CD14-positive monocyte (primary cell): ENCODE measurements around the gene TMUB1. TPM values are rescaled to one million over a fixed set of nuclear protein-coding genes. Genes with fewer than 3 reads are reported as not detected.

ENCODE experiments used
- DNase-seq, 3 donors: peaks; one replicate each; pipeline ENCODE4 v3.0.0-alpha.2; 2011 to 2022
- H2AFZ ChIP-seq: 2 replicates; pipeline ENCODE4 v1.6.0; 2012; ENCODE audit warnings: mild to moderate bottlenecking, low read depth, low read length, inconsistent platforms; ENCODE audit not compliant: insufficient read depth, poor library complexity, severe bottlenecking
- H3K27ac ChIP-seq, 2 donors: 1 replicate in 1 of 2; 2 replicates in 1 of 2; pipeline ENCODE4 v1.5.1; 2012 to 2013; ENCODE audit warnings: low read length in 2 of 2, control low read depth in 1 of 2, inconsistent platforms in 1 of 2, low read depth in 1 of 2, mild to moderate bottlenecking in 1 of 2
- H3K27me3 ChIP-seq, 2 donors: one replicate each; pipeline versions ENCODE4 v1.6.0 to v1.6.1; 2011 to 2013; ENCODE audit warnings: low read length in 2 of 2; ENCODE audit not compliant: control insufficient read depth in 2 of 2, insufficient read depth in 2 of 2
- H3K36me3 ChIP-seq, 2 donors: replicated peaks in 1 of 2; 1 replicate in 1 of 2; 2 replicates in 1 of 2; pipeline versions ENCODE4 v1.5.1 to v1.6.1; 2012 to 2013; ENCODE audit warnings: low read length in 2 of 2, control low read depth in 1 of 2, inconsistent platforms in 1 of 2, mild to moderate bottlenecking in 1 of 2; ENCODE audit not compliant: insufficient read depth in 2 of 2, control insufficient read depth in 1 of 2
- H3K4me1 ChIP-seq, 2 donors: 1 replicate in 1 of 2; 2 replicates in 1 of 2; pipeline versions ENCODE4 v1.5.1 to v1.6.1; 2012 to 2013; ENCODE audit warnings: low read length in 2 of 2, control low read depth in 1 of 2, inconsistent platforms in 1 of 2, mild to moderate bottlenecking in 1 of 2, moderate library complexity in 1 of 2; ENCODE audit not compliant: insufficient read depth in 2 of 2, control insufficient read depth in 1 of 2
- H3K4me2 ChIP-seq: replicated peaks from 2 replicates; pipeline ENCODE3; 2012; ENCODE audit warnings: low read length, moderate library complexity, mild to moderate bottlenecking; ENCODE audit not compliant: poor library complexity, severe bottlenecking; ENCODE audit errors: extremely low read depth
- H3K4me3 ChIP-seq, 3 experiments: fragments of 200-600 bp in 1 of 3; sonication (generic) in 1 of 3; replicated peaks in 1 of 3; 1 replicate in 2 of 3; 2 replicates in 1 of 3; pipeline ENCODE4 v1.5.1; 2011 to 2013; ENCODE audit warnings: low read length in 3 of 3, mild to moderate bottlenecking in 3 of 3, control low read depth in 2 of 3, low read depth in 2 of 3, inconsistent platforms in 1 of 3, moderate library complexity in 1 of 3
- H3K79me2 ChIP-seq: 2 replicates; pipeline ENCODE4 v1.6.0; 2012; ENCODE audit warnings: mild to moderate bottlenecking, control low read depth, inconsistent platforms, low read length, moderate library complexity; ENCODE audit not compliant: insufficient read depth
- H3K9ac ChIP-seq: 2 replicates; pipeline ENCODE4 v1.6.0; 2017; ENCODE audit warnings: low read length, mild to moderate bottlenecking; ENCODE audit not compliant: insufficient read depth, poor library complexity, severe bottlenecking
- H3K9me3 ChIP-seq, 2 donors: replicated peaks in 1 of 2; 1 replicate in 1 of 2; 2 replicates in 1 of 2; pipeline versions ENCODE4 v1.5.1 to v1.6.1; 2012 to 2013; ENCODE audit warnings: low read length in 2 of 2, control low read depth in 1 of 2; ENCODE audit not compliant: control insufficient read depth in 1 of 2, insufficient read depth in 1 of 2
- H4K20me1 ChIP-seq: 2 replicates; pipeline ENCODE4 v1.6.0; 2012; ENCODE audit warnings: mild to moderate bottlenecking, low read length, control low read depth, moderate library complexity; ENCODE audit not compliant: insufficient read depth
- H3K27ac Mint-ChIP-seq, 7 donors: one replicate each; pipeline ENCODE4 v1.8.0; 2020; ENCODE audit warnings: mild to moderate bottlenecking in 7 of 7, mixed read lengths in 7 of 7, moderate library complexity in 6 of 7, inconsistent platforms in 2 of 7
- H3K27me3 Mint-ChIP-seq, 3 donors: one replicate each; pipeline ENCODE4 v1.8.0; 2021 to 2022; ENCODE audit warnings: low read depth in 3 of 3, mild to moderate bottlenecking in 3 of 3, mixed read lengths in 3 of 3, moderate library complexity in 3 of 3, inconsistent platforms in 1 of 3
- H3K36me3 Mint-ChIP-seq, 2 donors: one replicate each; pipeline ENCODE4 v1.8.0; 2020; ENCODE audit warnings: mixed read lengths in 2 of 2, inconsistent platforms in 1 of 2, mild to moderate bottlenecking in 1 of 2
- H3K4me1 Mint-ChIP-seq: one replicate; pipeline ENCODE4 v1.8.0; 2020; ENCODE audit warnings: mild to moderate bottlenecking, mixed read lengths
- H3K4me3 Mint-ChIP-seq, 2 donors: one replicate each; pipeline ENCODE4 v1.8.0; 2020; ENCODE audit warnings: mild to moderate bottlenecking in 2 of 2, mixed read lengths in 2 of 2, moderate library complexity in 1 of 2
- H3K9me3 Mint-ChIP-seq, 7 donors: one replicate each; pipeline ENCODE4 v1.8.0; 2020 to 2022; ENCODE audit warnings: mixed read lengths in 7 of 7, mild to moderate bottlenecking in 6 of 7, moderate library complexity in 6 of 7, inconsistent platforms in 2 of 7
- CTCF ChIP-seq: fragments of 200-600 bp; IDR thresholded peaks from one replicate; pipeline ENCODE4 v1.8.0; 2022; ENCODE audit warnings: antibody characterized with exemption, mild to moderate bottlenecking
- WGBS: methylation state at CpG from one replicate; pipeline ENCODE4 v1.1.5; 2013; ENCODE audit warnings: missing lambda C conversion rate; ENCODE audit not compliant: insufficient coverage; 5-methylcytosine and 5-hydroxymethylcytosine counted together
- intact Hi-C, 2 donors: fragments of 100-400 bp; cut with micrococcal nuclease; formaldehyde crosslinking; loops; one replicate each; pipeline versions ENCODE4 v1.15.0 to v1.15.1; 2023
- polyA plus RNA-seq, 3 donors: library from polyadenylated mRNA; depleted of rRNA in 1 of 3; unstranded in 2 of 3; stranded (reverse) in 1 of 3; fragments of 300-500 nt in 2 of 3; fragments of >200 nt in 1 of 3; fragmentation: Illumina TruSeq in 2 of 3; gene quantifications; 1 replicate in 2 of 3; 2 replicates in 1 of 3; pipeline ENCODE4 v1.2.3, GENCODE V29; 2012 to 2021

Gene TMUB1
- polyA plus RNA-seq, 3 donors, result 17.4 to 28.2 (median 19.8) TPM

DNA sequence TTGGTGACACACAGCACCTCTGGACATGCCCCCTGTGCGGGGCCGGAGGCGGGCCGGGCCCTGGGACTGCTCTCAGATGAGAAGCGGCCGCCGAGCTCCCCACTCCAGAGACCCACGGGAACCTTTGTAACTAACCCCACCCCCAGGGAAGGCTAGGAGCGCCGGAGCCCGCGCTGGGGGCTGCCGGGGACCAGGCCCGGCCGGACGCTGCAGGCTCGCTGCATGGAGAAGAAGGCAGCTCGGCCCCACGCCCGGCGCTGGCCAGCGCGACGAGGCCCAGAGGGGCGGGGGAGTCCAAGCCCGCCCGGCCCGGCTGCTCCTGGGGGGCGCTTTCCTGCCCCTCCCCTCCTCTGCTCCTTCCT, 39.5 kb upstream of the TMUB1 start:
- H3K36me3 Mint-ChIP-seq, result peaks cover 70% of the 10 kb centered on the region in 2 donors
- intact Hi-C loops, result loop anchor here (5.0 kb wide), 2 partner anchors 50 to 180 kb away; no protein-coding TSS in a partner anchor
- no peaks in the 10 kb centered on the region for H3K9me3 ChIP-seq
- H3K27ac Mint-ChIP-seq, result no peak overlapping the region
- 94% methylated on average over 14 of the region's 29 CpGs for WGBS
- H3K4me3 ChIP-seq, result no peak overlapping the region
- peaks cover 0 to 2% (median 0%) of the 10 kb centered on the region in 7 donors for H3K9me3 Mint-ChIP-seq
- no peak overlapping the region for H3K4me3 Mint-ChIP-seq
- H3K4me1 Mint-ChIP-seq, result no peaks in the 10 kb centered on the region
- no peak for DNase-seq
- no peak overlapping the region for H3K27ac ChIP-seq
- peaks cover 84% of the 10 kb centered on the region for H4K20me1 ChIP-seq
- no peak for TF ChIP-seq CTCF
- H3K9ac ChIP-seq, result no peak overlapping the region
- no peaks in the 10 kb centered on the region for H3K27me3 ChIP-seq
- H3K4me2 ChIP-seq, result no peak overlapping the region
- peaks cover 54 to 87% of the 10 kb centered on the region in 2 donors for H3K36me3 ChIP-seq
- H3K27me3 Mint-ChIP-seq, result peaks cover 2 to 15% (median 3%) of the 10 kb centered on the region in 3 donors
- H3K4me1 ChIP-seq, result no peaks in the 10 kb centered on the region
- no peak overlapping the region for H2AFZ ChIP-seq
- no peaks in the 10 kb centered on the region for H3K79me2 ChIP-seq

DNA sequence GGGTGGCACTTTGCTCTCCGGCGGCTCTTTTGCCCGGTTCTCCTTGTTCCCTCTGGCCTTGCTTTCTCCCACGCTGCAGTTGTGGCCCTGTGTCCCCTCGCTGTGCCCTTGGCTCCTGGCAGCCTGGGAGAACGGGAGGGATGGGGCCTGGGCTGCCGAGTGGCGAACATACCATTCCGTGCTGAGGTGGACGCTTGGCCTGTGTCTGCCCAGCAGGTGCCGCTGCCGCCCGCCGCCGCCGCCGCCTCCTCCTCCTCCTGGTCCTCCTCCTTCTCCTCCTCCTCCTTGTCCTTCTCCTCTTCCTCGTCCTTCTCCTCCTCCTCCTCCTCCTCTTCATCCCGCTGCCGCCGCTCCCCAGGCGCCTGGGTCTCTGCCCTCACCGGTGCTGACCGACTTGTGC, 39.0 kb upstream of the TMUB1 start:
- Histone ChIP-seq H3K4me2 (no peak overlapping the region), H3K9me3 (no peaks in the 10 kb centered on the region), H3K79me2 (no peaks in the 10 kb centered on the region), H3K4me3 (no peak overlapping the region), H3K36me3 (peaks cover 54 to 87% of the 10 kb centered on the region in 2 donors), H3K27ac (no peak overlapping the region), H3K9ac (no peak overlapping the region), H4K20me1 (peaks cover 84% of the 10 kb centered on the region), H3K4me1 (no peaks in the 10 kb centered on the region), H2AFZ (no peak overlapping the region), H3K27me3 (no peaks in the 10 kb centered on the region)
- Mint-ChIP-seq H3K4me3 (no peak overlapping the region), H3K4me1 (no peaks in the 10 kb centered on the region), H3K36me3 (peaks cover 69% of the 10 kb centered on the region in 2 donors), H3K27me3 (peaks cover 2 to 15% (median 3%) of the 10 kb centered on the region in 3 donors), H3K9me3 (peaks cover 0 to 2% (median 0%) of the 10 kb centered on the region in 7 donors), H3K27ac (no peak overlapping the region)
- no peak for DNase-seq
- no peak for TF ChIP-seq CTCF
- WGBS, result 96% methylated on average over 19 of the region's 24 CpGs
- intact Hi-C loops, result loop anchor here (5.0 kb wide), 2 partner anchors 50 to 180 kb away; no protein-coding TSS in a partner anchor
